Stomach (tissue), 9 donors: ENCODE data around the gene CAPN12. TPM values are rescaled to one million over a fixed set of nuclear protein-coding genes. Genes with fewer than 3 reads are reported as not detected.
"Not testable (repeated sequence)": the region's sequence is repeated elsewhere in the genome, so short reads cannot be mapped to it uniquely, and the experiment has no call there.

Source experiments
- DNase-seq, 2 donors: peaks; one replicate each; pipeline versions ENCODE4 v3.0.0 to v3.0.0-alpha.2; 2013 to 2019
- H3K27ac ChIP-seq, 5 donors: fragments of 200-600 bp in 4 of 5; sonication (generic) in 4 of 5; one replicate each; pipeline ENCODE4 v1.5.1; 2013 to 2019; ENCODE audit warnings: mild to moderate bottlenecking in 1 of 5, moderate library complexity in 1 of 5
- H3K27me3 ChIP-seq, 3 donors: fragments of 200-600 bp; sonication (generic); one replicate each; pipeline ENCODE4 v1.5.1; 2017 to 2019; ENCODE audit warnings: mixed run types in 1 of 3
- H3K36me3 ChIP-seq, 4 donors: fragments of 200-600 bp; sonication (generic); 1 replicate in 3 of 4; 2 replicates in 1 of 4; pipeline ENCODE4 v1.5.1; 2016 to 2019
- H3K4me1 ChIP-seq, 4 donors: fragments of 200-600 bp; sonication (generic); one replicate each; pipeline ENCODE4 v1.5.1; 2016 to 2019
- H3K4me3 ChIP-seq, 4 donors: fragments of 200-600 bp; sonication (generic) in 3 of 4; one replicate each; pipeline ENCODE4 v1.5.1; 2016 to 2019; ENCODE audit warnings: mild to moderate bottlenecking in 1 of 4
- H3K9me3 ChIP-seq, 4 donors: fragments of 200-600 bp; sonication (generic); one replicate each; pipeline ENCODE4 v1.5.1; 2016 to 2019
- CTCF ChIP-seq, 7 experiments: fragments of 450-650 bp in 4 of 7; fragments of 200-600 bp in 3 of 7; sonication (generic) in 3 of 7; IDR thresholded peaks; one replicate each; pipeline ENCODE4 v1.5.1; 2016 to 2019; ENCODE audit warnings: antibody characterized with exemption in 7 of 7, control low read depth in 2 of 7, mild to moderate bottlenecking in 1 of 7
- EP300 ChIP-seq: sonication (generic); formaldehyde crosslinking; IDR thresholded peaks from one replicate; pipeline ENCODE4 v1.6.1; 2017; ENCODE audit warnings: antibody characterized with exemption
- POLR2A ChIP-seq, 4 donors: fragments of 450-650 bp; IDR thresholded peaks; one replicate each; pipeline ENCODE4 v1.6.1; 2016; ENCODE audit warnings: antibody characterized with exemption in 4 of 4, control low read depth in 2 of 4, mild to moderate bottlenecking in 1 of 4, moderate library complexity in 1 of 4
- POLR2AphosphoS5 ChIP-seq, 3 donors: sonication (generic); formaldehyde crosslinking; IDR thresholded peaks; one replicate each; pipeline ENCODE4 v1.6.1; 2016; ENCODE audit warnings: antibody characterized with exemption in 3 of 3
- WGBS, 5 donors: extraction: QIAGEN DNeasy Blood & Tissue Kit in 3 of 5; methylation state at CpG; one replicate each; pipeline versions ENCODE4 v1.1.5 to v1.1.7; 2013 to 2018; 5-methylcytosine and 5-hydroxymethylcytosine counted together
- intact Hi-C: fragments of 100-400 bp; cut with DNase I; formaldehyde crosslinking; loops from one replicate; pipeline ENCODE4 v1.15.1; 2023; ENCODE audit warnings: low total_unique reads
- polyA plus RNA-seq, 3 donors: library from polyadenylated mRNA; stranded (reverse); fragments of 200-250 nt; gene quantifications; one replicate each; pipeline ENCODE4 v1.2.3, GENCODE V29; 2013
- total RNA-seq, 5 donors: library from RNA; depleted of rRNA; stranded (reverse); fragments of >200 nt; gene quantifications; one replicate each; pipeline versions ENCODE4 v1.1.0 to v1.2.3, GENCODE V29; 2014 to 2016
- donor health status: healthy with polysubstance abuse.
- donor health status: Bipolar disorder and iron deficiency.
- donor health status: healthy.

The CAPN12 gene
- total and polyA plus RNA-seq, 8 donors = 1.2 to 33.3 (median 5.6) TPM

DNA sequence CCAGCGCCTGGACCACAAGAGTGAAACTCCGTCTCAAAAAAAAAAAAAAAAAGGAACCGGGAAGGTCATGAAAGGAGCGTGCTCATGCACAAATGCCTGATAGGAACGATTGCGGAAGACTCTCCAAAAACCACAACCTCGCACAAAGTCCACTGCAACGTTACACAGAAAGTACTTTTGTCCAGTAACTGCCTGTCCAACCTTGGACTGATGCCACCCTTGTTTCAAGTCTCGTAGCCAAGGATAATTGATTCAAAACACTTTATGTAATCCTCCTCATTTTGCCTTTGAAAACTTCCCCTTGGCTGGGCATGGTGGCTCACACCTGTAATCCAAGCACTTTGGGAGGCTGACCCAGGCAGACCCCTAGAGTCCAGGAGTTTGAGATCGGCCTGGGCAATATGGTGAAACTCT lies 15.3 kb upstream of the CAPN12 start:
- H3K27ac ChIP-seq = no peak overlapping the region
- TF ChIP-seq POLR2AphosphoS5 (IDR thresholded peaks at IDR 0.05) (peak in 1 of 3 donors; percentile 9), POLR2A (IDR thresholded peaks at IDR 0.05) (no peak)
- H3K4me3 ChIP-seq = no peak overlapping the region
- no peaks in the 10 kb centered on the region for H3K9me3 ChIP-seq
- H3K27me3 ChIP-seq = no peaks in the 10 kb centered on the region
- DNase-seq = peak in 1 of 2 donors; percentile 40
- intact Hi-C loops = no loop called here
- WGBS, 5 donors = 46 to 58% (median 53%) methylated on average over 10 of the region's 10 CpGs
- H3K36me3 ChIP-seq = no peaks in the 10 kb centered on the region
- H3K4me1 ChIP-seq = no peaks in the 10 kb centered on the region

DNA sequence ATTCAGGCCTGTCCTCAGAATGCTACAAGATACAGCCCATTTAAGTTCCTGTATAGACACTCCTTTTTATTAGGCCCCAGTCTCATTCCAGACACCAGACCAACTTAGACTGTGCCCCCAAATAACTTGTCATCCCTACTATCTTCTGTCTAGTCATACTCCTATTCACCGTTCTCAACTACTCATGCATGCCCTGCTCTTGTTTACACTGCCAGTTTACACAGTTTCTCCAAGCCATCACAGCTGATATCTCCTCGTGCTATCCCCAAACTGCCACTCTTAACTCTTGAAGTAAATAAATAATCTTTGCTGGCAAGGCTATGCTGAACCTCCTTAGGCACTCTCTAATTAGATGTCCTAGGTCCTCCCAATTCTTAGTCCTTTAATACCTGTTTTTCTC lies 9.9 kb upstream of the CAPN12 start:
- H3K27me3 ChIP-seq, intact Hi-C loops, H3K4me1 ChIP-seq, H3K4me3 ChIP-seq, H3K36me3 ChIP-seq, H3K27ac ChIP-seq, H3K9me3 ChIP-seq, DNase-seq: not testable (repeated sequence)
- 14 to 83% (median 22%) methylated on average over 1 to 2 of the region's 2 CpGs for WGBS, 5 donors

GRCh38 chr19:38753783-38754182 lies 9.5 kb upstream of the CAPN12 start:
- H3K36me3 ChIP-seq, H3K27me3 ChIP-seq, H3K27ac ChIP-seq, H3K4me3 ChIP-seq, H3K4me1 ChIP-seq, H3K9me3 ChIP-seq, intact Hi-C loops, DNase-seq: not testable (repeated sequence)
- WGBS, 5 donors = 31 to 63% (median 44%) methylated on average over 3 of the region's 3 CpGs

GRCh38 chr19:38745316-38745715 lies 1.0 kb upstream of the CAPN12 start:
- no peaks in the 10 kb centered on the region for H3K4me1 ChIP-seq
- TF ChIP-seq EP300 = no peak
- TF ChIP-seq CTCF (IDR thresholded peaks at IDR 0.05) = no peak
- TF ChIP-seq POLR2A (IDR thresholded peaks at IDR 0.05) = no peak
- TF ChIP-seq POLR2AphosphoS5 (IDR thresholded peaks at IDR 0.05) = no peak
- H3K9me3 ChIP-seq = no peaks in the 10 kb centered on the region
- H3K27me3 ChIP-seq = no peaks in the 10 kb centered on the region
- intact Hi-C loops = no loop called here
- 78 to 91% (median 85%) methylated on average over 7 of the region's 7 CpGs for WGBS, 5 donors
- H3K27ac ChIP-seq = no peak overlapping the region
- no peaks in the 10 kb centered on the region for H3K36me3 ChIP-seq
- DNase-seq = no peak
- no peak overlapping the region for H3K4me3 ChIP-seq

- Histone ChIP-seq H3K27me3 (no peaks in the 10 kb centered on the region), H3K4me3 (no peak overlapping the region), H3K9me3 (no peaks in the 10 kb centered on the region), H3K27ac (no peak overlapping the region), H3K4me1 (no peaks in the 10 kb centered on the region), H3K36me3 (no peaks in the 10 kb centered on the region)
- no peak for TF ChIP-seq CTCF (IDR thresholded peaks at IDR 0.05)
- TF ChIP-seq POLR2A (IDR thresholded peaks at IDR 0.05) = no peak
- intact Hi-C loops = no loop called here
- no peak for DNase-seq
- 79 to 90% (median 80%) methylated on average over 6 of the region's 6 CpGs for WGBS, 5 donors
These were observed 600 bp upstream of the CAPN12 start for GRCh38 chr19:38744874-38745273.

DNA sequence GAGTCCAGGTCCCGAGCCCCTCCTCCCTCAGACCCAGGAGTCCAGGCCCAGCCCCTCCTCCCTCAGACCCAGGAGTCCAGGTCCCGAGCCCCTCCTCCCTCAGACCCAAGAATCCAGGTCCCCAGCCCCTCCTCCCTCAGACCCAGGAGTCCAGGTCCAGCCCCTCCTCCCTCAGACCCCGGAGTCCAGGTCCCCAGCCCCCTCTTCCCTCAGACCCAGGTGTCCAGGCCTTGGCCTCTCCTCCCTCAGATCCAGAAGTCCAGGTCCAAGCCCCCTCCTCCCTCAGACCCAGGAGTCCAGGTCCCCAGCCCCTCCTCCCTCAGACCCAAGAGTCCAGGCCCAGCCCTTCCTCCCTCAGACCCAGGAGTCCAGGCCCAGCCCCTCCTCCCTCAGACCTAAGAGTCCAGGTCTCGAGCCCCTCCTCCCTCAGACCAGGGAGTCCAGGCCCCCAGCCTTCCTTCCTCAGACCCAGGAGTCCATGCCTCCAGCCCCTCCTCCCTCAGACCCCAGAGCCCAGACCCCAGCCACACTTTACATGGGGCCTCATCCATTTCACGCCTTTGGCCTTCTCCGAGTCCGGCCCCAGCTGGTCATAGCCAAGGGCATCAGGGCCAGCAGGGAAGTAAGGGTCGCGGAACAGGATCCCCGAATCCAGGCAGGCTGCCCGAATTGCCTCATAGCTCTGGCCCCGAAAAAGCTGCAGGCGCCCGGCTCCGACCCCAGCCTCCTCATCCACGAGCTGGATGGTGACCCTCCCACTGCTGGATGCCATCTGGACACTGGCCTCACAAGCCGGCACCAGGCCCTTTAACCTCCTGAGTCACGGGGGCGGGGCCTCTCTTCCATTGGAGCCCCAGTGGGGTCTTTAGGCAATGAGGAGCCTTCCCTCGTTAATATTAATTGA lies 628 bp downstream of the CAPN12 start:
- H3K4me3 ChIP-seq = no peak overlapping the region
- no peaks in the 10 kb centered on the region for H3K36me3 ChIP-seq
- H3K4me1 ChIP-seq = no peaks in the 10 kb centered on the region
- H3K27ac ChIP-seq = no peak overlapping the region
- DNase-seq = no peak
- TF ChIP-seq CTCF (IDR thresholded peaks at IDR 0.05) (no peak), POLR2AphosphoS5 (IDR thresholded peaks at IDR 0.05) (no peak), EP300 (no peak), POLR2A (IDR thresholded peaks at IDR 0.05) (no peak)
- whole genome bisulfite sequencing, 5 donors = 74 to 87% (median 81%) methylated on average over 15 to 20 of the region's 20 CpGs
- H3K27me3 ChIP-seq = no peaks in the 10 kb centered on the region
- intact Hi-C loops = no loop called here
- no peaks in the 10 kb centered on the region for H3K9me3 ChIP-seq
